GM12878 (cell line): ENCODE measurements around the gene AVL9. TPM values are rescaled to one million over a fixed set of nuclear protein-coding genes. Genes with fewer than 3 reads are reported as not detected.

Experiments
- ATAC-seq: fragments of 200-7000 bp; cut with Tn5 transposase; 3 replicates; pipeline ENCODE4 v1.9.1; 2020; ENCODE audit warnings: mild to moderate bottlenecking, moderate library complexity
- BruUV-seq: library from RNA; stranded (reverse); fragments of 400-500 nt; replicated peaks from 2 replicates; lab custom pipeline; 2021; lab: Mats Ljungman, UMichigan
- CTCF ChIA-PET: fragments of 300-600 bp; sonication (Branson Sonifier 250); formaldehyde crosslinking; extraction: SDS; loops from one replicate; lab custom pipeline; 2021; ENCODE audit warnings: inconsistent platforms; lab: Yijun Ruan, JAX
- POLR2A ChIA-PET: fragments of 350-600 bp; formaldehyde crosslinking; extraction: SDS; loops from one replicate; lab custom pipeline; 2021; ENCODE audit warnings: inconsistent platforms; lab: Charles Lee
- RAD21 ChIA-PET: fragments of 300-600 bp; sonication (Branson Sonifier 250); formaldehyde crosslinking; loops from one replicate; lab custom pipeline; 2023; ENCODE audit warnings: antibody characterized with exemption; ENCODE audit not compliant: unreplicated experiment; lab: Charles Lee
- SMC1A ChIA-PET: fragments of 300-600 bp; sonication (Branson Sonifier 250); formaldehyde crosslinking; loops from one replicate; lab custom pipeline; 2023; ENCODE audit not compliant: unreplicated experiment, uncharacterized antibody; lab: Charles Lee
- DNase-seq: peaks from one replicate; pipeline ENCODE4 v3.0.0-alpha.2; 2011; ENCODE audit warnings: low read depth, low spot score
- FAIRE-seq: peaks from 3 replicates; lab custom pipeline; 2011; peaks lifted over from hg19 to GRCh38; lab: Jason Lieb, UNC
- H2AFZ ChIP-seq: 2 replicates; pipeline ENCODE4 v1.6.0; 2011; ENCODE audit warnings: low read depth, low read length, control low read depth; ENCODE audit not compliant: control insufficient read depth
- H3K27ac ChIP-seq: 2 replicates; pipeline ENCODE4 v1.5.1; 2011; ENCODE audit warnings: control low read depth; ENCODE audit not compliant: control insufficient read depth, insufficient read depth
- H3K27me3 ChIP-seq, 2 experiments: replicated peaks in 1 of 2; 2 replicates each; pipeline versions ENCODE4 v1.6.0 to v1.6.1; 2011; ENCODE audit warnings: low read length in 1 of 2; ENCODE audit not compliant: control insufficient read depth in 2 of 2, insufficient read depth in 2 of 2
- H3K36me3 ChIP-seq, 2 experiments: 2 replicates each; pipeline ENCODE4 v1.5.1; 2011; ENCODE audit warnings: low read length in 1 of 2; ENCODE audit not compliant: control insufficient read depth in 2 of 2, insufficient read depth in 2 of 2
- H3K4me1 ChIP-seq: 2 replicates; pipeline ENCODE4 v1.6.1; 2011; ENCODE audit warnings: mild to moderate bottlenecking, low read length, moderate library complexity, mixed read lengths; ENCODE audit not compliant: control insufficient read depth, insufficient read depth
- H3K4me2 ChIP-seq: 2 replicates; pipeline ENCODE4 v1.6.0; 2011; ENCODE audit warnings: control low read depth; ENCODE audit not compliant: control insufficient read depth, insufficient read depth
- H3K4me3 ChIP-seq: fragments of 200-600 bp; sonication (generic); 2 replicates; pipeline ENCODE4 v1.5.1; 2016
- H3K79me2 ChIP-seq: 2 replicates; pipeline ENCODE4 v1.6.0; 2011; ENCODE audit warnings: low read length; ENCODE audit not compliant: control insufficient read depth, insufficient read depth
- H3K9ac ChIP-seq: 2 replicates; pipeline ENCODE4 v1.8.0; 2011; ENCODE audit warnings: low read length, control low read depth, mixed read lengths; ENCODE audit not compliant: control insufficient read depth, insufficient read depth
- H3K9me3 ChIP-seq: replicated peaks from 3 replicates; pipeline ENCODE4 v1.5.1; 2011; ENCODE audit warnings: mild to moderate bottlenecking, low read length; ENCODE audit not compliant: control insufficient read depth, insufficient read depth
- H4K20me1 ChIP-seq: 2 replicates; pipeline ENCODE4 v1.6.0; 2011; ENCODE audit not compliant: control insufficient read depth, insufficient read depth
- DPF2 ChIP-seq: fragments of 450-650 bp; IDR thresholded peaks from 2 replicates; pipeline ENCODE4 v1.6.1; 2017; ENCODE audit warnings: mild to moderate bottlenecking
- E2F8 ChIP-seq: fragments of 450-650 bp; IDR thresholded peaks from 2 replicates; pipeline ENCODE4 v1.6.1; 2018; ENCODE audit warnings: mild to moderate bottlenecking, low read depth, moderate library complexity; ENCODE audit not compliant: partially characterized antibody
- ETV6 ChIP-seq, 2 experiments: fragments of 450-650 bp in 1 of 2; IDR thresholded peaks in 1 of 2; conservative IDR thresholded peaks in 1 of 2; 2 replicates each; pipeline ENCODE4 v1.6.1; 2014; ENCODE audit warnings: antibody characterized with exemption in 1 of 2, borderline replicate concordance in 1 of 2, low read depth in 1 of 2, mild to moderate bottlenecking in 1 of 2, moderate library complexity in 1 of 2
- FOS ChIP-seq: IDR thresholded peaks from 3 replicates; pipeline ENCODE4 v1.6.1; 2011; ENCODE audit warnings: borderline replicate concordance; ENCODE audit not compliant: insufficient read length; ENCODE audit errors: extremely low read depth
- IRF4 ChIP-seq: IDR thresholded peaks from 2 replicates; pipeline ENCODE4 v1.6.1; 2011; ENCODE audit warnings: low read depth, low read length
- MLLT1 ChIP-seq: fragments of 450-650 bp; IDR thresholded peaks from 2 replicates; pipeline ENCODE4 v1.6.1; 2016; ENCODE audit warnings: mild to moderate bottlenecking
- MXI1 ChIP-seq: fragments of 150-350 bp; IDR thresholded peaks from 2 replicates; pipeline ENCODE4 v1.6.1; 2011; ENCODE audit warnings: low read depth, mild to moderate bottlenecking, inconsistent platforms, low read length, improper control_type of control experiment
- RCOR1 ChIP-seq: conservative IDR thresholded peaks from 2 replicates; pipeline ENCODE4 v1.6.1; 2012; ENCODE audit warnings: low read depth, low read length, improper control_type of control experiment
- SMARCA5 ChIP-seq: fragments of 450-650 bp; IDR thresholded peaks from 2 replicates; pipeline ENCODE4 v1.6.1; 2017; ENCODE audit warnings: mild to moderate bottlenecking
- SMC3 ChIP-seq: IDR thresholded peaks from 2 replicates; pipeline ENCODE4 v1.6.1; 2011; ENCODE audit warnings: low read length, improper control_type of control experiment, borderline replicate concordance
- STAT1 ChIP-seq: fragments of 450-650 bp; conservative IDR thresholded peaks from 2 replicates; pipeline ENCODE4 v1.6.1; 2014; ENCODE audit warnings: antibody characterized with exemption, mild to moderate bottlenecking
- STAT3 ChIP-seq: IDR thresholded peaks from 2 replicates; pipeline ENCODE4 v1.6.1; 2011; ENCODE audit warnings: low read depth, low read length, improper control_type of control experiment
- USF1 ChIP-seq: IDR thresholded peaks from 2 replicates; pipeline ENCODE4 v1.6.1; 2011; ENCODE audit warnings: borderline replicate concordance, low read depth, mild to moderate bottlenecking, moderate library complexity, mixed read lengths, low read length; ENCODE audit not compliant: insufficient read depth; ENCODE audit errors: extremely low read length
- YBX1 ChIP-seq: fragments of 450-650 bp; IDR thresholded peaks from 2 replicates; pipeline ENCODE4 v1.6.1; 2016; ENCODE audit warnings: antibody characterized with exemption
- ZNF24 ChIP-seq: fragments of 450-650 bp; IDR thresholded peaks from 2 replicates; pipeline ENCODE4 v1.6.1; 2017; ENCODE audit warnings: antibody characterized with exemption, mild to moderate bottlenecking
- WGBS: methylation state at CpG from one replicate; pipeline ENCODE4 v1.1.6; 2016; ENCODE audit warnings: low lambda C conversion rate; ENCODE audit not compliant: insufficient replicate concordance, insufficient coverage; ENCODE audit errors: missing lambda C conversion rate; 5-methylcytosine and 5-hydroxymethylcytosine counted together
- in situ Hi-C: fragments of 300-500 bp; cut with MboI; formaldehyde crosslinking; loops from 9 replicates; pipeline ENCODE4 v1.14.3; 2018; ENCODE audit warnings: mixed read lengths
- intact Hi-C: fragments of 100-400 bp; cut with micrococcal nuclease; formaldehyde crosslinking; loops from one replicate; pipeline ENCODE4 v1.14.2; 2022; ENCODE audit not compliant: unreplicated experiment
- polyA plus RNA-seq, 11 experiments: library from polyadenylated mRNA; depleted of rRNA in 4 of 11; unstranded in 6 of 11; stranded (reverse) in 5 of 11; fragments of >200 nt; fragmentation: Nextera tagmentation in 4 of 11; fragmentation: Illumina TruSeq in 1 of 11; extraction: Ambion mirVana in 4 of 11; extraction: Trizol in 1 of 11; gene quantifications; 1 replicate in 1 of 11; 2 replicates in 10 of 11; pipeline versions ENCODE4 v1.2.1 to v1.2.3, GENCODE V29; 2011 to 2016; ENCODE audit warnings: inconsistent platforms in 2 of 11, missing spikeins in 2 of 11, low read depth in 1 of 11
- total RNA-seq, 4 experiments: library from RNA; depleted of rRNA in 3 of 4; stranded (reverse); fragments of >200 nt in 3 of 4; fragmentation: Illumina TruSeq in 1 of 4; extraction: Trizol in 1 of 4; gene quantifications; 2 replicates each; pipeline versions ENCODE4 v1.2.1 to v1.2.3, GENCODE V29; 2013 to 2021
- TF ChIP-seq, protein P1 (sequence below): IDR thresholded peaks from 2 replicates; pipeline ENCODE4 v1.6.1; 2012; ENCODE audit warnings: mild to moderate bottlenecking, low read depth, low read length

AVL9 gene
- total and polyA plus RNA-seq, 10 of the 15 experiments (the other 5 are each of a cell fraction or from before 2014, with no cell fraction given): 4.5 to 41.6 (median 20.1) TPM

DNA sequence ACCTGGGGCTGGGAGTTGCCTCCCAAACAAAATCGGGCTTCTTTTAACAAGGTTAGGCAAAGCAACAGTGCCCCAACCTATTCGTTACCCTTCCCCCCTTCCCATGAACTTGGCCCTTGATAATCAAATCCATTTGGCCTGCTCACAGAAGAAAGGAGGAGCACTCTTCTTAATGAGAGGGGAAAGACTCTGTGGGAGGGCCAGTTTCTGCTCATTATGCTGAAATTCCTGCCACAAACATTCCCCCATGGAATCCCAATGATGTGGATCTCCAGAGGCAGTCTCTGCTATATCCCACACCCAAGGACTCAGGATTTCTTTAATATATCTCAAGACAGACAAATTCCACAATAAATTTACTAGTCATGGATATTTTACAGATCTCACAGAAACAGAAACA is 48.1 kb upstream of the AVL9 start:
- Histone ChIP-seq H3K4me1 (no peaks in the 10 kb centered on the region), H3K4me2 (no peak overlapping the region), H3K4me3 (no peak overlapping the region), H3K9ac (no peak overlapping the region), H2AFZ (no peak overlapping the region), H4K20me1 (no peaks in the 10 kb centered on the region), H3K79me2 (no peaks in the 10 kb centered on the region), H3K36me3 (no peaks in the 10 kb centered on the region), H3K9me3 (no peaks in the 10 kb centered on the region), H3K27ac (no peak overlapping the region), H3K27me3 (peaks cover 0 to 3% of the 10 kb centered on the region in 2 experiments; a peak in 2 of 4 replicates)
- in situ Hi-C loops: no loop called here
- no TSS peak for BruUV-seq
- intact Hi-C loops: no loop called here
- 0% methylated on average over 2 of the region's 2 CpGs for WGBS
- DNase-seq (no peak), FAIRE-seq (no peak), ATAC-seq (no peak)
- TF ChIP-seq SMC3 (no peak), RCOR1 (no peak), YBX1 (no peak), E2F8 (no peak), ZNF24 (no peak), ETV6 (conservative IDR thresholded peaks at IDR 0.05 in 1 of 2, IDR thresholded peaks at IDR 0.05 in 1 of 2; ENCODE audit: borderline replicate concordance in 1 of 2, low read depth in 1 of 2) (no peak), USF1 (no peak), MXI1 (no peak), FOS (no peak), MLLT1 (no peak), STAT1 (no peak), SMARCA5 (no peak), DPF2 (no peak), STAT3 (no peak), IRF4 (no peak)
- TF ChIP-seq, protein P1, sequence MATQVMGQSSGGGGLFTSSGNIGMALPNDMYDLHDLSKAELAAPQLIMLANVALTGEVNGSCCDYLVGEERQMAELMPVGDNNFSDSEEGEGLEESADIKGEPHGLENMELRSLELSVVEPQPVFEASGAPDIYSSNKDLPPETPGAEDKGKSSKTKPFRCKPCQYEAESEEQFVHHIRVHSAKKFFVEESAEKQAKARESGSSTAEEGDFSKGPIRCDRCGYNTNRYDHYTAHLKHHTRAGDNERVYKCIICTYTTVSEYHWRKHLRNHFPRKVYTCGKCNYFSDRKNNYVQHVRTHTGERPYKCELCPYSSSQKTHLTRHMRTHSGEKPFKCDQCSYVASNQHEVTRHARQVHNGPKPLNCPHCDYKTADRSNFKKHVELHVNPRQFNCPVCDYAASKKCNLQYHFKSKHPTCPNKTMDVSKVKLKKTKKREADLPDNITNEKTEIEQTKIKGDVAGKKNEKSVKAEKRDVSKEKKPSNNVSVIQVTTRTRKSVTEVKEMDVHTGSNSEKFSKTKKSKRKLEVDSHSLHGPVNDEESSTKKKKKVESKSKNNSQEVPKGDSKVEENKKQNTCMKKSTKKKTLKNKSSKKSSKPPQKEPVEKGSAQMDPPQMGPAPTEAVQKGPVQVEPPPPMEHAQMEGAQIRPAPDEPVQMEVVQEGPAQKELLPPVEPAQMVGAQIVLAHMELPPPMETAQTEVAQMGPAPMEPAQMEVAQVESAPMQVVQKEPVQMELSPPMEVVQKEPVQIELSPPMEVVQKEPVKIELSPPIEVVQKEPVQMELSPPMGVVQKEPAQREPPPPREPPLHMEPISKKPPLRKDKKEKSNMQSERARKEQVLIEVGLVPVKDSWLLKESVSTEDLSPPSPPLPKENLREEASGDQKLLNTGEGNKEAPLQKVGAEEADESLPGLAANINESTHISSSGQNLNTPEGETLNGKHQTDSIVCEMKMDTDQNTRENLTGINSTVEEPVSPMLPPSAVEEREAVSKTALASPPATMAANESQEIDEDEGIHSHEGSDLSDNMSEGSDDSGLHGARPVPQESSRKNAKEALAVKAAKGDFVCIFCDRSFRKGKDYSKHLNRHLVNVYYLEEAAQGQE: no peak
- ChIA-PET SMC1A (no interaction called here), RAD21 (no interaction called here), POLR2A (no interaction called here), CTCF (no interaction called here)
